Activated CD4-positive, alpha-beta T cell treated with anti-CD3 and anti-CD28 coated beads for 48 hours (primary cell): ENCODE results near the gene ALOXE3.
A peak's percentile ranks its signal among the peaks of the same experiment; 100 is the strongest.

Source experiments
- DNase-seq: peaks from one replicate; pipeline ENCODE4 v3.0.0-alpha.2; 2020

Gene ALOXE3

DNA sequence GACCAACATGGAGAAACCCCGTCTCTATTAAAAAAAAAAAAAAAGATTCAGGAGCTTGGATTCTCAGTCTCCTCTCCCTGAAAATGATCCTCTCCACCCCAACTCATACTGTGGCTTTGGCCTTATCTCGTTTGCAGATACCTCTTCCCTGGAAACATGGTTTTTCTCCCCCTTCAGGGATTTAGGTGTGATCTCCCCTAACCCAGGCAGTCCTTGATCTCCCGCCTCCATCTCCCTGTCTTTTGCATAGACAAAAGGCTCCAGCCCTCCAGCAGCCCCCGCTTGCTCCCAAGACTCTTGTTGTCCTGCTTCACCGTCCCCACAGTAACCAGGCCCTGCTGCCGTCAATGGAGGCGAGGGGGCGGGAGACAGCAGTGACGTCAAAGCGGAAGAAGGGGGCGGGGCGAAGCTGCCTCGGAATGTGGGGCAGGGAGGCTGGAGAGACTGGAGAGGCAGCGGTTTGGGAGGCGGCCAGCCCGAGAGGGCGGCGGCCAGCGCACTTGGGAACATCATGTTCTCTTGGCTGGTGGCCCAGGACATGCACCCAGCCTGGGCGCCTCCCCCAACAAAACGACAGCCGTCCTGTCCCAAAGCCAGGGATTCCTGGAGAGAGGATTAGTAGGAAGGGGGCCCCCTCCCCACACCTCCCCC, 35.8 kb upstream of the ALOXE3 start:
- peak; percentile 93 for DNase-seq

DNA sequence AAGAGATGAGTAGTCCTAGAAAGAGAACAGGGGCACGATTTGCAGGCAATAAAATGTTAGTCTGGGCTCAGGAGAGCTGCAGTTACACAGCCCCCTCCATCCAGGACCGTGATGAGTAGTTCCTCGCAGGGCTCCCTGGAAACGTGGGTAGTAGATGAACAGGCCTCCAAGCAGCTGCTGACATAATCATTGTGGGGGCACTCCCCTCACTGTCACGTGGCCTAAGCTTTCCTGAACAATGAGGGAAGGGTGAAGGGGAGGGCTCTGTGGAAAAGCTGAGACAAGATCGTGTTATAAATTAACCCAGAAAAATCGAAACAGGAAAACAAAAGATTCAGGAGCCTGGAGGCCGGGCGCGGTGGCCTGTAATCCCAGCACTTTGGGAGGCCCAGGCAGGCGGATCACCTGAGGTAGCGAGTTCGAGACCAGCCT, 35.2 kb upstream of the ALOXE3 start:
- DNase-seq: peak; percentile 81

DNA sequence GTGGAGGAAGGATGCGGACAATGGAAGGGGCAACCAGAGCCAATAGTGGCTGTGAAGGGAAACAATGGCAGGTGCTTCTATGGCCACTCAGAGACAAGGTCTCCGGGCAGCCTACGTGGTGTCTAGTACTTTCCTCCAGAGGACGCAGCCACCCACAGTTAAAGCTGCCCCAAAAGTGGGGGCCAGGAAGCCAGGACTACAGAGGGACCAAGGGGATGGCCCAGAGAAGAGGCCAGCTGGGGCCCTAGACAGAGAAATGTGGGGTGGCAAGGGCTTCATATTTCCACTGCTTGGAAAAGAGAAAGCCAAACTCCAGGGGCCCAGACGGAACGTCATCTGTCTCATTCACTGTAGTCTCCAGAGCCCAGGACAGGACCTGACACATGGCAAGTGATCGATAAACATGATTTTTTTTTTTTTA, 34.7 kb upstream of the ALOXE3 start:
- DNase-seq: no peak

DNA sequence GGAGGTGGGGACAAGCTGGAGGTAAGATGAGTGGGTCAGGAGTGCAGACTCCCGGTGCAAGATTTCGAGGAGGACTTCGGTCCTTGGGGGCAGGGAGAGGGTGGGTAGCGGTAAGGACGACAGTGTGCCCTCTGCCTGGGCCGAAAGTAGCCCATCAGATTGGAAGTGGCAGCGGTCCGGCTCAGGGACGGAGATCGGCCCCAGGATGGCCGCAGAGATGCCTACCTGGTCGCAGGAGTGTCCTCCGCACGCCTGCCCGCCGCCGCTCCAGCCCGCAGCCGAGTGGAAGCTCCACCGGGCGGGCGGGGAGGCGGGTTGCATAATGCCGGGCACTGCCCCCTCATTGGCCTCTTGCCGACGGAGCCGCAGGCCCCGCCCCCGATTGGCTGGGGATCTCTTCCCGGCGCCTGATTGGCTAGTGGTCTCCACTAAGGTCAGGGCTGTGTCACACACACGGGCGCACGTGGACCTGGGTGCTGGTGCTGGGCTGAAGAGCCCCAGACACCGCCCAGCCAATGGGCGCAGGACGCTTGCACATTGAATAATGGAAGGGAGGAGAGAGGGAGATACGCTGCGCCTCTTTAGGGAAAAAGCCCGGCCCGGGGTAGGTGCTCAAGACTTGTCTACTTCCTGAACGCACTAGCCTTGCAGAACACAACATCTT, 33.9 kb upstream of the ALOXE3 start, which contains the start of gene PER1:
Gene PER1, minus strand, starts transcription at position 293 of the 664 bp plus-strand sequence. CDS start 1,698 bp downstream, outside the sequence.
- peak; percentile 95 for DNase-seq

DNA sequence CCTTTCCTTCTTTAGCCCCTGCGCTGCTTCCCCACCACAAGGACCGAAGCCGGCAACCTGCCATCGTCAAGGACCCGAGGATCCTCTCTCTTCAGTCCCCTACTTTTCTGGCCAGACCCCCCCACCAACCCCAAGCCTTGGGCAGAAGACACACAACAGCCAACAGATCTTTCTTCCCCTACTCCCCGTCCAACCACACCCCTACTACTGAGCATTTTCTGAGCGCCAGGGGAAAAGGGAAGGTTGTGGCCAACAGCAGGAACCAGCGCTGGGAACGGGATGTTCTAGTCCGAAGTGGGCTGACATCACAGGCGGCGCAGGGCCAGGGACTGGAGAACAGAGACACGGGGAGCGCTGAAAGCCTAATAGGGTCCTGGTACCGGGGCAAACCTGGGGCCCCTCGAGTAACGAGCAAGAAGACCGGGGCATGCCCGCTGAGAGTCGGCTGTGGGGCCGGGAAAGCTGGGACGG, 33.4 kb upstream of the ALOXE3 start:
- peak; percentile 54 for DNase-seq

DNA sequence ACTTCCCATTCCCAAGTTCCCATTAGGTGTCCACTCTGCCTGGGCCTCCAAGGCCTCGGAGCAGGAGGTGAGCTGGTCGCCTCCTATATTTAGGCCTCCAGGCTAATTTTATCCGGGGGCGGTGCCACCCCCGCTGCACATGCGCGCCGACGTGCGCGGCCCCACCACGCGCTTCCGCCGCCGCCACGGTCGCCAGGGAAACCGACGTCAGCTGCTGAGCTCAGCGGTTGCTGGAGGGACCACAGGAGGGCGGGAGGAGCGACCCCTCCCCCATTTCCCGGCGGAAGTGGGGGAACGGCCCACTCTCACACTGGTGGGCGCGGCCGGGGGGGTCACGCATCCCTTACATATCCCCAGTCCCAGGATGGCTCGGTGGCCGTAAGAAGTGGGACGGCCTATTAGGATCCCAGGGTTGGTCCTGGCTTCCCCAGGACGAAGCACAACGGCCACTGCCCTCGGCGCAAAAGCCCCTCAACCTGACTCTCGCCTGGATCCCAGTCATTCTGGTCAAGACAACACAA, 32.9 kb upstream of the ALOXE3 start:
- peak; percentile 89 for DNase-seq

DNA sequence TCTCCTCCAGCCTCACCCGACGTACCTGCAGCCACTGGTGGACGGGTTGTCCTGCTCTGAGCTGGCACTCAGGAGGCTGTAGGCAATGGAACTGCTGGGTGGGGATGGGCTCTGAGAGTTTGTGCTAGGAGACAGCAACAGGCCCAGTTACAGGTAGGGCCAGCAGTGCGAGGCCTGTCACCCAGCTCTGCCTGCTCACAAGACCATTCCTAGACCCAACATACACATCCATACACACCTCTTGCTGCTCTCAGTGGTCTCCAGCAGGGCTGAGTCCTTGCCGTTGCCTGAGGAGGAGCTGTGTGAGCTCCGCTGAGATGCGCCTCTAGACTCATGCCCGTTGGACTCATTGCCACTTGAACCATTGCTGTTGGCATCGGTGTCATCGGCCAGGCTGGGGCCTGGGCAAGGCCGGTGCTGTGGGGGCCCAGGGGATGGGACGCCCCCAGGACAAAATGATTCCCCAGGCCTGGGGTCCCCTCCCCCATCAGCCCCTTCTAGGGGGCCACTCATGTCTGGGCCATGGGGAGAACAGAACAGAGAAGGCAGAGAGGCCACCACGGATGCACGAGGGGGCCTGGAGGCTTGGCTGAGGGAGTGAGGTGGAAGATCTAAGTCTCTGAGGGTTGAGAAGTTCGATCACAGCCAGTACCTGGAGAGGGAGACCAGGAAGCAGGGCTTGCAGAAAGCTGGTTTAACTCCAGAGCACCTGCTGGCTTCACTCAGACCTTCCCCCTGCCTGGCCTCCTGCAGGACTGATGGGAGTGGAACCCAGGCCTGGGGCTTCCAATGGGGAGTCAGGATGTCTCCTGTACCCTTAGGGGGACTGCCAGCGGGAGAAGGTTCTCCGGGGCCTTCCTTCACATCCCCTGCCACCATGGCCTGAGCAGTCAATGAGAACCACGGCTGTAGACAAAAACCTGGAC, 32.1 kb upstream of the ALOXE3 start:
- DNase-seq: no peak

DNA sequence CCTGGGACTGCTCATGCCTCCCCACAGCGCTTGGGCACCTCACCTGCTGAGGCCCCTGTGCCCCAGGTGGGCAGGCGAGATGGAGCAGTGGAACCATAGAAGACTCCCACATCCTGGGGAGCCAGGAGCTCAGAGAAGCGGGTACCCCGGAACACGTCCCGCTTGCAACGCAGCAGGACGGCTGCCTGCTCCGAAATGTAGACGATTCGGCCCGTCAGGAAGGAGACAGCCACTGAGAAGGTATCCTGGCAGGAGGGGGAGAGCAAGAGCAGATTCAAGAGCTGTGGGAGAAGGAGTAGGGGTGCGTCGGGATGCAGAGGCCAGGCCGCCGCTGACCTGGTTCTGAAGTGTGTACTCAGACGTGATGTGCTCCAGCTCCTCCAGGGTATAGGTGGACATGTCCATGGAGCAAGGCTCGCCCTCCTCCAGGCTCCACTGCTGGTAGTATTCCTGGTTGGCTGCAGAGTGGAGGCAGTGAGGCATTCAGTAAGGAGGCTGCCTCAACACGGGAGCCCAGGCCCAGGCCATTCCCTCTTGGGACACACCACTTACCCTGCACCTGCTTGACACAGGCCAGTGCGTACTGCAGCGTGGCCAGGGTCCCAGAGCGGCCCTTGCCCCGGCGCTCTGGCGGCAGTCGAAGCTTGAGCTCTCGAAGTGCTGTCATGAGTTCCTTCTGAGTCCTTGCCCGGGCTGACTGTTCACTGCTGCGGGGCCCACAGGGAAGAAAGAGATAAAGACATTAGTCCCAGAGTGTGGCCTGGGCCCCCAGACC, 31.3 kb upstream of the ALOXE3 start:
- DNase-seq: no peak

DNA sequence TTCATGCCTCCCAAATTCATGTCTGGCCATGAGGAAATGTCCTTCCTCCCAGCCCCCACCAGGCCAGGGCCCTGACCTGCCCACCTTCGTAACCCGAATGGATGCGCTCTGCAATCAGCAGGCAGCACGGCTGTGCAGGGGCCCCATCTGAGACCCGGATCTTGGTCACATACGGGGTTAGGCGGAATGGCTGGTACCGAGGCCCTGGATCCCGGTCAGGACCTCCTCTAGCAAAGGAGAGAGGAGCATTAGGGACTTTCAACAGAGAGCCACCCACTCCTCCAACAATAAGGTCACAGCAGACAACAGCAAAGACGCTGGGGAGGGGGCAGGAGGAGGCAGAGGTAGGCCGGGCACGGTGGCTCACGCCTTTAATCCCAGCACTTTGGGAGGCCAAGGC, 30.2 kb upstream of the ALOXE3 start:
- no peak for DNase-seq

DNA sequence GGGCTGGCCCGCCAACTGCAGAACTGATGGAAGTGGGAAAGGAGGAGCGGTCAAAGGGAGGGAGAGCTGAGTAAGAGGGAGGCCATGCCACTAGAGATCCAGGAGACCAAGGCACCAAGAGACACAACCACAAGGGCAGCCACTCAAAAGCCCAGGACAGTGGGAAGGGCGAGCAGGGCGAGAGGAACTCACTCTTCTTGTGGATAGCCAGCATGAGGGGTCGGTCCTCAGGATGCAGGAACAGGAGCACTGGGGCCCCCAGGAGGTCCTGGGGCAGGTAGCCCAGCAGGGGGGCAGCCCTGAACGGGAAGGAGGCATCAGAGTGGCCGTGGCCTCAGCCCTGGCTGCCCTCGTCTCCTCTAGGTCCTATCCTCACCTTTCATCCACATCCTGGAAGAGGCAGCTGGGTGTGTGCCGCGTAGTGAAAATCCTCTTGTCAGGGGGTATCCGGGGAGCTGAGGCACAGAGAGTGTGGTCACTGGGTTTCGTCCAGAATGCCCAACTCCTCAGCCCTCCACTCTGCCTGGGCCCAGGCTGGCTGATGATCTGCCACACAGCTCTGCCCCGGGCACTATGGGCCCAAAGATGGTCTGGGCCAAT, 29.6 kb upstream of the ALOXE3 start:
- DNase-seq: no peak

DNA sequence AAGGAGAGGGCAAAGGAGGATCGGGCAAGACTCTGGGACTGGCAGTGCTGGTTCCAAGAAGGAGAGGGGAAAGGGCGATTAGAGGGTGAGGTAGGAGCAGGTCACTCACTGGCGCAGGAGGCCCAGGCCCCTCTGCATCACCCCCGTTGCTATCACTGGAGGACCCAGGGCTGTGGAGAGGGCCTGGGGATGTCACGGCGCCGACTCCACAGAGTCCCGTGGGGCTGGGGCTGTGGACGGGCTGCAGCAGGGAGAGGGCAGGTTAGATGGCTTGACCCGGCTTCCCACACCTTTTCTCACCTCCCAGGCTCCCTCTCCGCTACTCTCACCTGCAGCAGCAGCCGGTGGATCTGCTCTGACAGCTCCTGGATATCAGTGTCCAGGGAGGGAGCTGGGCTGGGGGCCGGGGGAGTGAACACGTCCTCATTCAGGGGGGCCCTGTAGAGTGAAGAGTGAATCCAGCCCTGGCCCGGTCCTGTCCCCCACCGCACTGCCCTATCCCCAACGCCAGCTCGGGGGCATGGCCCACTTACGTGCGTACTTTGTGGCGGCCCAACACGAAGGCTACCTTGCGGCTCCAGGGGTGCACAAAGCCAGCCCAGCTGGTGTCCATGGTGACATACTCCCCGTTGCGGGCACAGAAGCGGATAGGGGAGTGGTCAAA, 29.0 kb upstream of the ALOXE3 start:
- no peak for DNase-seq

DNA sequence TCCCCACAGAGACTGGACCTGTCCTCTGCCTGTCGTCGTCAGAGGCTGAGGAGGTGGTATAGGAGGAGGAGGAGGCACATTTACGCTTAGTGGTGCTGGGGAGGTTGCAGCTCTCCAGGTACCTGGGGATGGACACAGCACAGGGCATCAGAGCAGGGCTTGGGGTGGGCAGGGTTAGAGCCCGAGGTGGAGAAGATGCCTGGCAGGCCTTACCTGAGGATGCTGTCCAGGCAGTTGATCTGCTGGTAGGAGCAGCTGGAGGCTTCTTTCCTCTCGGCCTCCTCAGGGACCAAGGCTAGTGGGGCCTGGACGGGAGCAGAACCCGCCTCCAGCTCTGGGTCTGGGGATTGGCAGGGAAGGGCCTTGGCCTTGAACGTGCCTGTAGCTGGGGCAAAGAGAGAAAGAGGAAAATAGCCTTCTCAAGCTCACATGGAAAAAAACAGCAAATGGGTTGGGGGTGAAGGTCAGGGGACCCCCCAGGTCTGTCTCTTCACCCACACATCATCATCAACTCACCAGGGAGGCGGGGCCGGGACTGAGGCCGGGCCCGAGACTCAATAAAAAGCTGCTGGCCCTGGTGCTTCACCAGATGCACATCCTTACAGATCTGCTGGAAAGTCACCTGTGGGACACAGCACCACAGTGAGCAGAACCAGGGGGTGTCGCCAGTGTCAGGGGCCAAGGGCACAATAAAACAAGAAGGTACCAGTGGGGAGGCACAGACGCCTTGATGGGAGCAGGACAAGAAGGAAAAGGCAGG, 28.2 kb upstream of the ALOXE3 start:
- DNase-seq: no peak

DNA sequence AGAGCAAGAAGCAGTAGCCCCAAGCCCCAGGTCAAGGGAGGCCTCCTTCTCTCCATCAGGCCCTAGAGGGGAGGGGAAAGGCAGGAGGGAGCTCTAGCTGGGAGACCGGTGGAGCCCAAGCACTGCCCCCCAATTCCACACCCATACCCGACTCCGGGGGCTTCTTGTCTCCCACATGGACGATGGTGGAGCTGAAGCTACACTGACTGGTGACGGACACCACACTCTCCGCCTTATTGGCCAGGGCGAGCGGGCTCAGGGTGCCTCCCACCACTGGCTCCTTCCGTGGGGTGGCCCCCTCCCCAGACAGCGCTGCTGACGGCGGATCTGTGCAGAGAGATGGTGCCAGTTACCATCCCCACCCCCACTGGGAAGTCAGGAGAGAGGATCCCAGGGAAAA, 27.5 kb upstream of the ALOXE3 start:
- DNase-seq: no peak

DNA sequence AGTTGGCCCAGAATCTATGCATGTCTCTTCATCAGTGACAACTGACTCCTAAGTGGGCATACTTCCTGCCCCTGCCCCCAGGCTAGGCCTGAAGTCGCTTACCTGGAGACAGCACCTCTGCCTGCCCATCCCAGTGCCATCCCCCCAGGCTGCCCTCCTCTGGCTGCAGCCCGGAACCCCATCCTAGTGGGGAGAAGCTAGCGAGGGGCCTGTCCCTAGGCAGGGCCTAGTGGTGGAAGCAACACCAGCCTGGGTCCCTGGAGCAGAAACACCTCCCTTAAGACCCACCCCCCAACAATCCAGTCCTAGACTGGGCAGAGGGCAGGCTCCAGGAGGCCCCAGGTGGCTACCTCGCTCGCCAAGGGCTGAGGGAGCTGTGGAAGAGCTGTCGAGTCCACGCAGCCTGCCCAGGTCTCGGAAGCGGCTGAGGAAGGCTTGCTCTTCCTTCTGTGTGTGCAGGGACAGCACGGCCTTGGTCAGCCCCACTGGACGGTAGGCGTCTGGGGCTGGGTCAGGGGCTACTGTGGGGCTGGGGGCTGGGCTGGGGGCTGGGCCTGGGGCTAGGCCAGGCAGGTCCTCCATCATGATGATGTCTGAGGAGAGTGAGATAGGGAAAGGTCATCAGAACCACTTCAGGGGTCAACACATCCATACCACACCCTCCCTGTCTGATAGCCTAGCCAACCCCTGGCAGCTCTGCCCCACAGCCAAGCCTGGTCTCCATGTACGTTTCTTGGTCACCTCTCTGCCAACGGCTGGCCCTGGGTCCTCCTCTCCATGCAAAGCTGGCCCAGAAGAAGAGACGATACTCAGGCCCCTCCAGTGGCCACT, 26.3 kb upstream of the ALOXE3 start:
- DNase-seq: no peak

DNA sequence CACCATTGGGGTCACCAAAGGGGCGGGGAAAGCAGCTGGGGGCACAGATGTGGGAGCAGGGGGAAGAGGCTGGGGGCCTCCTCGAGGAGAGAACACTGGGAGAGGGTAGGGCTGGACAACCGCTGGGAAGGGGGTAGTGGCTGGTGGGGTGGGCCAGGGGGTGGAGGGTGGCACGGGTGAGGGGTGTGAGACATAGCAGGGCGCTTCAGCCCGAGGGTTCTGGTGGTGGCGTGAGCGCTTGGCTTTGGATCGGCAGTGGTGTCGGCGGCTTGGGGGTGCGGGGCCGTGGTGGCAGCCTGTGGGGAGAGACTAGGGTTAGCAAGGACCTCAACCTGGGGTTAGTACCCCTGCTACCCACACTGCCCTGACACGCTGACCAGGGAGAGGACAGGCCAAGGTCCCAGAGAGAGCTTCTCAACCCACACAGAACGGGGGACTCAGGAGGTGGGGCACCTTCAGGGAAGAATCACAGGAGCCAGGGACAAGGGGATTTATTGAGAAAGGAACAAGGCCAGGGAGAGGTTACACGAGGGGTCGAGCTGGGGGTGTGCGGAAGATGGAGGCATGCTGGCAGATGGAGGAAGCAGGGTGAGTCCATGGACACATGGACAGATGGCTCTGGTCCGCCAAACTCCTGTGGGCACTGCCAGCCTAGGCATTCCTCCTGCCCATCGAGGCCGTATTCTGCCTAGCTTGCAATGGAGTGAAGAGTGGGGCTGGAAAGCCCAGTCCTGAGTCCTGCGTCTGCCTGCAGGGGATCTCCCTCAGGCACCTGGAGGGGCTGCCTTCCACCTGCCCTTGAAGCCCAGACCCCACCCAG, 25.5 kb upstream of the ALOXE3 start:
- DNase-seq: no peak

DNA sequence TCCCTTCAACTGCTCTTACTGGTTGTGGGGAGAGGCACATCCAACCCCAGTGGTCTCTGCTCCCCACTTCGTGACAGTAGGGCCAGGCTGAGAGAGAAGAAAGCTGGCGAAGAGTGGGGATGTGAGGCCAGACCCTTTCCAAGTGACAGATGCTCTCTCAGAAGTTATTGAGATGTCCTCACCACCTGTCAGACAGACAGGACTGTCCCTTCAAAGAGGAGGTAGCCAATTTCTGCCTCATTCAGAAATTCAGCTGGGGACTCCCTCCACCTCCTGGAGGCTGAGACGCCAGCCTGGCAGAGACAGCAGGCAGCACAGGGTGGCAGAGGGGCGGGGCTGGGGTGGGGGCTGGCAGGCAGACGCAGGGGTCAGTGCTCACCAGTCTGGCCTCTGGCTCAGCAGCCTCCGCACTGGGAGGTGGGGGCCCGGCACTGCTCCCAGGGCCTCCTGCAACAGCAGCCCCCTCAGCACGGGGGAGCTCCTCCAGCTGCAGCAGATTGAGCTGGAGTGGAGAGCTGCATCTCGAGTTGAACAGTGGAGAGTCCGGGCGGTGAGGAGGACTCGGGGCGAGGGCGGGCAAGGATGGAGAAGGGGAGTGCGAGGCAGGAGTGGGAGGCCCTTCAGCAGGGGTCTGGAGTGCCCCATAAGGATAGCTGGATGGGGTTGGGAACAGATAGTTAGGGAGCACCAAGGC, 24.7 kb upstream of the ALOXE3 start:
- no peak for DNase-seq

DNA sequence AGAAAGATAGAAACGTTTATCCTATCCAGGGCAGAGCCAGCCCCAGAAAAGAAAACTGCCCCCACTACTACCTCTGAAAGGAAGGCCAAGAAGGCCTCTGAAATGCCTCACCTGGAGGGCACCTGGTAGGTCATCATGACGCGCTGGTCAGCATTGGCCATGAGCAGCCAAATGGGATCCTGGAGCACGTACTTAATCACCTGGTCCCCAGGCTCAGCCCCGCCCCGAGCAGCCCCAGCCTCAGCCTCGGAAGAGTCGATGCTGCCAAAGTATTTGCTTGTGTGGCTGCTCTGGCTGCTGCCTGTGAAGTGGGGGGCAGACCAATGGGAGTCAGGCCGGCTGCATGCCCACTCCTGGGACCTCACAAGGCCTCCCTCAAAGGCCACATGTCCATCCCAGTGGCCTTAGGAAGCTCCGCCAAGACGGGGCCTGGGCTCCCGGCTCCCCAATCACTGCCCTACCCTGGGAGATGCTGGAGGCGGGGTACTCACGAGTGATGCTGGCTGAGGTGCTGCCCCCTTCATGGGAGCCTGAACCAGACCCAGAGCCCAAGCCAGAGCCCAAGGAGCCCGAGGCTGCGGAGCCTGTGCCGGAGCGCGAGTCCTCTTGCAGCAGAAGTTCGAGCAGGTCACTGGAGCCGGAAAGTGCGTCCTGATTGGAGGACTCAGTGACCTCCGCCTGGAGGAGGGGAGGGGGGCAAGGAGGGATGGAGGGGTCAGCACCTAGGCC, 24.0 kb upstream of the ALOXE3 start:
- DNase-seq: no peak
